Stomach (tissue), 9 donors: ENCODE results near the gene VSTM4. TPM values are rescaled to one million over a fixed set of nuclear protein-coding genes. Genes with fewer than 3 reads are reported as not detected.

Experiments used
- DNase-seq, 2 donors: peaks; one replicate each; pipeline versions ENCODE4 v3.0.0 to v3.0.0-alpha.2; 2013 to 2019
- H3K27ac ChIP-seq, 5 donors: fragments of 200-600 bp in 4 of 5; sonication (generic) in 4 of 5; one replicate each; pipeline ENCODE4 v1.5.1; 2013 to 2019; ENCODE audit warnings: mild to moderate bottlenecking in 1 of 5, moderate library complexity in 1 of 5
- H3K27me3 ChIP-seq, 3 donors: fragments of 200-600 bp; sonication (generic); one replicate each; pipeline ENCODE4 v1.5.1; 2017 to 2019; ENCODE audit warnings: mixed run types in 1 of 3
- H3K36me3 ChIP-seq, 4 donors: fragments of 200-600 bp; sonication (generic); 1 replicate in 3 of 4; 2 replicates in 1 of 4; pipeline ENCODE4 v1.5.1; 2016 to 2019
- H3K4me1 ChIP-seq, 4 donors: fragments of 200-600 bp; sonication (generic); one replicate each; pipeline ENCODE4 v1.5.1; 2016 to 2019
- H3K4me3 ChIP-seq, 4 donors: fragments of 200-600 bp; sonication (generic) in 3 of 4; one replicate each; pipeline ENCODE4 v1.5.1; 2016 to 2019; ENCODE audit warnings: mild to moderate bottlenecking in 1 of 4
- H3K9me3 ChIP-seq, 4 donors: fragments of 200-600 bp; sonication (generic); one replicate each; pipeline ENCODE4 v1.5.1; 2016 to 2019
- CTCF ChIP-seq, 7 experiments: fragments of 450-650 bp in 4 of 7; fragments of 200-600 bp in 3 of 7; sonication (generic) in 3 of 7; IDR thresholded peaks; one replicate each; pipeline ENCODE4 v1.5.1; 2016 to 2019; ENCODE audit warnings: antibody characterized with exemption in 7 of 7, control low read depth in 2 of 7, mild to moderate bottlenecking in 1 of 7
- EP300 ChIP-seq: sonication (generic); formaldehyde crosslinking; IDR thresholded peaks from one replicate; pipeline ENCODE4 v1.6.1; 2017; ENCODE audit warnings: antibody characterized with exemption
- POLR2A ChIP-seq, 4 donors: fragments of 450-650 bp; IDR thresholded peaks; one replicate each; pipeline ENCODE4 v1.6.1; 2016; ENCODE audit warnings: antibody characterized with exemption in 4 of 4, control low read depth in 2 of 4, mild to moderate bottlenecking in 1 of 4, moderate library complexity in 1 of 4
- POLR2AphosphoS5 ChIP-seq, 3 donors: sonication (generic); formaldehyde crosslinking; IDR thresholded peaks; one replicate each; pipeline ENCODE4 v1.6.1; 2016; ENCODE audit warnings: antibody characterized with exemption in 3 of 3
- WGBS, 5 donors: extraction: QIAGEN DNeasy Blood & Tissue Kit in 3 of 5; methylation state at CpG; one replicate each; pipeline versions ENCODE4 v1.1.5 to v1.1.7; 2013 to 2018; 5-methylcytosine and 5-hydroxymethylcytosine counted together
- intact Hi-C: fragments of 100-400 bp; cut with DNase I; formaldehyde crosslinking; loops from one replicate; pipeline ENCODE4 v1.15.1; 2023; ENCODE audit warnings: low total_unique reads
- polyA plus RNA-seq, 3 donors: library from polyadenylated mRNA; stranded (reverse); fragments of 200-250 nt; gene quantifications; one replicate each; pipeline ENCODE4 v1.2.3, GENCODE V29; 2013
- total RNA-seq, 5 donors: library from RNA; depleted of rRNA; stranded (reverse); fragments of >200 nt; gene quantifications; one replicate each; pipeline versions ENCODE4 v1.1.0 to v1.2.3, GENCODE V29; 2014 to 2016
- donor health status: healthy with polysubstance abuse.
- donor health status: Bipolar disorder and iron deficiency.
- donor health status: healthy.

Gene VSTM4
- total and polyA plus RNA-seq, 8 donors = 0.58 to 23.1 (median 3.0) TPM

- H3K4me1 ChIP-seq = peaks cover 3 to 73% (median 32%) of the 10 kb centered on the region in 4 donors
- no peak for DNase-seq
- H3K4me3 ChIP-seq = no peak overlapping the region
- intact Hi-C loops = no loop called here
- no peaks in the 10 kb centered on the region for H3K9me3 ChIP-seq
- 70 to 83% (median 74%) methylated on average over 2 to 3 of the region's 3 CpGs for WGBS, 5 donors
- H3K36me3 ChIP-seq = no peaks in the 10 kb centered on the region
- TF ChIP-seq CTCF (IDR thresholded peaks at IDR 0.05) (no peak), POLR2A (IDR thresholded peaks at IDR 0.05) (no peak), POLR2AphosphoS5 (IDR thresholded peaks at IDR 0.05) (no peak), EP300 (no peak)
- H3K27ac ChIP-seq = no peak overlapping the region
- H3K27me3 ChIP-seq = peaks cover 0 to 31% (median 4%) of the 10 kb centered on the region in 3 donors
Observed at GRCh38 chr10:49112098-49112497, 3.2 kb downstream of the VSTM4 start.

GRCh38 chr10:49111320-49111698 lies 4.0 kb downstream of the VSTM4 start:
- Histone ChIP-seq H3K9me3 (no peaks in the 10 kb centered on the region), H3K36me3 (no peaks in the 10 kb centered on the region), H3K4me3 (no peak overlapping the region), H3K27me3 (peaks cover 0 to 29% (median 4%) of the 10 kb centered on the region in 3 donors), H3K4me1 (peaks cover 3 to 81% (median 37%) of the 10 kb centered on the region in 4 donors), H3K27ac (no peak overlapping the region)
- intact Hi-C loops = no loop called here
- WGBS, 5 donors = 54 to 69% (median 62%) methylated on average over 6 to 8 of the region's 8 CpGs
- no peak for DNase-seq
- TF ChIP-seq POLR2AphosphoS5 (IDR thresholded peaks at IDR 0.05) (no peak), EP300 (no peak), CTCF (IDR thresholded peaks at IDR 0.05) (no peak), POLR2A (IDR thresholded peaks at IDR 0.05) (no peak)

GRCh38 chr10:49110684-49111319 lies 4.5 kb downstream of the VSTM4 start:
- Histone ChIP-seq H3K9me3 (no peaks in the 10 kb centered on the region), H3K4me1 (peaks cover 3 to 84% (median 40%) of the 10 kb centered on the region in 4 donors), H3K27me3 (peaks cover 0 to 24% (median 4%) of the 10 kb centered on the region in 3 donors), H3K36me3 (no peaks in the 10 kb centered on the region), H3K27ac (peak overlapping the region in 1 of 5 donors; percentile 51), H3K4me3 (no peak overlapping the region)
- intact Hi-C loops = no loop called here
- 88 to 95% (median 91%) methylated on average over 4 of the region's 4 CpGs for WGBS, 5 donors
- no peak for DNase-seq
- TF ChIP-seq POLR2AphosphoS5 (IDR thresholded peaks at IDR 0.05) (no peak), POLR2A (IDR thresholded peaks at IDR 0.05) (no peak), EP300 (no peak), CTCF (IDR thresholded peaks at IDR 0.05) (no peak)

GRCh38 chr10:49109669-49110340 lies 5.5 kb downstream of the VSTM4 start:
- peak overlapping the region in 3 of 5 donors; percentile 2 to 51 (median 36) for H3K27ac ChIP-seq
- H3K36me3 ChIP-seq = no peaks in the 10 kb centered on the region
- TF ChIP-seq CTCF (IDR thresholded peaks at IDR 0.05) (no peak), POLR2A (IDR thresholded peaks at IDR 0.05) (no peak), EP300 (no peak), POLR2AphosphoS5 (IDR thresholded peaks at IDR 0.05) (peak in 1 of 3 donors; percentile 34)
- DNase-seq = peak; percentile 34 to 89
- peaks cover 3 to 85% (median 43%) of the 10 kb centered on the region in 4 donors for H3K4me1 ChIP-seq
- intact Hi-C loops = no loop called here
- H3K27me3 ChIP-seq = peaks cover 0 to 16% (median under 1%) of the 10 kb centered on the region in 3 donors
- peak overlapping the region in 1 of 4 donors; percentile 9 for H3K4me3 ChIP-seq
- no peaks in the 10 kb centered on the region for H3K9me3 ChIP-seq
- 43 to 53% (median 50%) methylated on average over 9 of the region's 9 CpGs for WGBS, 5 donors
